ENCODE results near the gene ZNF335. TPM values are rescaled to one million over a fixed set of nuclear protein-coding genes. Genes with fewer than 3 reads are reported as not detected.
"Not testable (repeated sequence)": the region's sequence is repeated elsewhere in the genome, so short reads cannot be mapped to it uniquely, and the experiment has no call there.

ZNF335 gene
- total RNA-seq, 1 donor from 2014 or later: 49.6 TPM

GRCh38 chr20:45934046-45934585 lies 37.9 kb downstream of the ZNF335 start:
- peak overlapping the region; percentile 97 for H3K4me3 Mint-ChIP-seq
- H3K27ac Mint-ChIP-seq: peak overlapping the region; percentile 96
- ATAC-seq (ENCODE audit: low read depth) (peak; percentile 18), DNase-seq (no peak)
- peaks cover 29% of the 10 kb centered on the region for H3K4me1 Mint-ChIP-seq
- intact Hi-C loops (cut with micrococcal nuclease): no loop called here
- peaks cover 35% of the 10 kb centered on the region for H3K36me3 Mint-ChIP-seq (ENCODE audit: low read depth)
- no peaks in the 10 kb centered on the region for H3K9me3 Mint-ChIP-seq
- CTCF ChIA-PET: interaction anchor here (0.6 to 3.0 kb wide), 4 partner anchors 36 to 64 kb away, joined by 3 to 15 read pairs (median 6); partner anchors contain the start of genes CTSA and NEURL2
- TF ChIP-seq CTCF (IDR thresholded peaks at IDR 0.05): no peak
- POLR2A ChIA-PET: interaction anchor here (0.6 to 6.4 kb wide), 20 partner anchors 14 to 571 kb away, joined by 3 to 110 read pairs (median 6); partner anchors contain the start of genes ACOT8, CTSA, DNTTIP1 and NEURL2
- no peaks in the 10 kb centered on the region for H3K27me3 Mint-ChIP-seq

GRCh38 chr20:45933266-45934045 lies 38.5 kb downstream of the ZNF335 start:
- Mint-ChIP-seq H3K27me3 (no peaks in the 10 kb centered on the region), H3K9me3 (no peaks in the 10 kb centered on the region), H3K27ac (peak overlapping the region; percentile 96), H3K4me3 (peak overlapping the region; percentile 97), H3K36me3 (ENCODE audit: low read depth) (peaks cover 28% of the 10 kb centered on the region), H3K4me1 (peaks cover 29% of the 10 kb centered on the region)
- CTCF ChIA-PET: interaction anchor here (1.2 to 3.0 kb wide), 3 partner anchors 36 to 134 kb away, joined by 3 to 15 read pairs (median 4); partner anchors contain the start of genes CTSA and NEURL2
- POLR2A ChIA-PET: interaction anchor here (0.6 to 6.4 kb wide), 11 partner anchors 15 to 431 kb away, joined by 3 to 110 read pairs (median 11); partner anchors contain the start of genes ACOT8, CTSA, NEURL2 and PLTP
- TF ChIP-seq CTCF (IDR thresholded peaks at IDR 0.05): no peak
- peak; percentile 44 for DNase-seq
- ATAC-seq (ENCODE audit: low read depth): no peak
- intact Hi-C loops (cut with micrococcal nuclease): no loop called here

- Mint-ChIP-seq H3K36me3 (ENCODE audit: low read depth) (peaks cover 13% of the 10 kb centered on the region), H3K4me1 (peaks cover 15% of the 10 kb centered on the region)
- ATAC-seq (ENCODE audit: low read depth); H3K9me3 Mint-ChIP-seq; H3K4me3 Mint-ChIP-seq; H3K27ac Mint-ChIP-seq; DNase-seq; CTCF ChIA-PET; H3K27me3 Mint-ChIP-seq; intact Hi-C loops (cut with micrococcal nuclease): not testable (repeated sequence)
- POLR2A ChIA-PET: interaction anchor here (0.7 to 1.8 kb wide), 3 partner anchors 41 to 112 kb away, joined by 6 to 7 read pairs (median 7); partner anchors contain the start of gene ZSWIM1
Observed at GRCh38 chr20:45931680-45932079, 40.3 kb downstream of the ZNF335 start.

DNA sequence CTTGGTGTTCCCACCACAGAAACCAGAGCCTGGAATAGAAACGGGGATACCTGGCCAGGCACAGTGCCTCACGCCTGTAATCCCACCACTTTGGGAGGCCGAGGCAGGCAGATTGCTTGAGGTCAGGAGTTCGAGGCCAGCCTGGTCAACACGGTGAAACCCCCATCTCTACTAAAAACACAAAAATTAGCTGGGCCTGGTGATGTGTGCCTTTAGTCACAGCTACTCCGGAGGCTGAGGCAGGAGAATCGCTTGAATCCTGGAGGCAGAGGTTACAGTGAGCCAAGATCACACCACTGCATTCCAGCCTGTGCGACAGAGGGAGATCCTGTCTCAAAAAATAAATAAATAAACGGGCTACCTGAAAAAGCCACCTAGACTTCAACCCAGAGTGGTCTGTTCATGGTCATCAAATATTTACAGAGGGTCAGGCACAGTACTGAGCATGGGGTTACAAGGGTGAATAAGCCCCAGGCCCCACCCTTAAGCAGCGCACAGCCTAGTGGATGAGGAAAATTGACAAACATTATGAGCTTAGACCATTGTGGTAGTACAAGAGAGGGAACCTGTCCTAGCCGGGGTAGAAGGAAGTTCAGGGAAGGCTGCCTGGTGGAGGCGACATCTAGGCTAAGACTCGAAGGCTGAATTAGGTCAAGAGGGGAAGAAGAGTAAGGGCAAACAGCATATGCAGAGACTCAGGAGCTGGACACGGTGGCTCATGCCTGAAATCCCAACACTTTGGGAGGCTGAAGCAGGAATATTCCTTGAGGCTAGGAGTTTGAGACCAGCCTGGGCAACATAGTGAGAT lies 44.7 kb downstream of the ZNF335 start:
- intact Hi-C loops (cut with micrococcal nuclease): no loop called here
- no peak for ATAC-seq (ENCODE audit: low read depth)
- H3K27me3 Mint-ChIP-seq: no peaks in the 10 kb centered on the region
- no peaks in the 10 kb centered on the region for H3K9me3 Mint-ChIP-seq
- H3K27ac Mint-ChIP-seq: no peak overlapping the region
- ChIA-PET CTCF (no interaction called here), POLR2A (interaction anchor here (0.5 to 2.3 kb wide), 4 partner anchors 8 to 46 kb away, joined by 3 to 7 read pairs (median 4); partner anchors contain the start of gene ZSWIM1)
- no peak for DNase-seq
- H3K4me3 Mint-ChIP-seq: no peak overlapping the region
- H3K36me3 Mint-ChIP-seq (ENCODE audit: low read depth): peaks cover 2% of the 10 kb centered on the region
- H3K4me1 Mint-ChIP-seq: no peaks in the 10 kb centered on the region
- no peak for TF ChIP-seq CTCF (IDR thresholded peaks at IDR 0.05)

- ChIA-PET CTCF (no interaction called here), POLR2A (interaction anchor here (1.3 to 2.3 kb wide), 2 partner anchors 8 to 9 kb away, joined by 4 to 7 read pairs; no protein-coding TSS in a partner anchor)
- no peak overlapping the region for H3K4me3 Mint-ChIP-seq
- DNase-seq (no peak), ATAC-seq (ENCODE audit: low read depth) (no peak)
- no peak overlapping the region for H3K27ac Mint-ChIP-seq
- peaks cover 2% of the 10 kb centered on the region for H3K36me3 Mint-ChIP-seq (ENCODE audit: low read depth)
- no peaks in the 10 kb centered on the region for H3K4me1 Mint-ChIP-seq
- intact Hi-C loops (cut with micrococcal nuclease): no loop called here
- peaks cover 2% of the 10 kb centered on the region for H3K27me3 Mint-ChIP-seq
- H3K9me3 Mint-ChIP-seq: no peaks in the 10 kb centered on the region
- no peak for TF ChIP-seq CTCF (IDR thresholded peaks at IDR 0.05)
Observed at GRCh38 chr20:45926731-45927070, 45.3 kb downstream of the ZNF335 start.

Measured in activated B cell treated with CpG ODN at 0.5 μM for 24 hours (primary cell).